Fibroblast of pulmonary artery (primary cell): Measurements from ENCODE around the gene GJC1.
A peak's percentile ranks its signal among the peaks of the same experiment; 100 is the strongest.

Source experiments
- DNase-seq: peaks from one replicate; pipeline ENCODE4 v3.0.0-alpha.2; 2010; ENCODE audit warnings: low read depth
- H3K4me3 ChIP-seq: replicated peaks from 2 replicates; pipeline ENCODE4 v1.5.1; 2011; ENCODE audit warnings: low read depth, mild to moderate bottlenecking, control low read depth, low read length, moderate library complexity
- TF ChIP-seq, protein P1 (sequence below): IDR thresholded peaks from 2 replicates; pipeline ENCODE4 v1.5.1; 2011; ENCODE audit warnings: mild to moderate bottlenecking, control low read depth, low read length, inconsistent platforms; ENCODE audit errors: missing control alignments

GJC1 gene

DNA sequence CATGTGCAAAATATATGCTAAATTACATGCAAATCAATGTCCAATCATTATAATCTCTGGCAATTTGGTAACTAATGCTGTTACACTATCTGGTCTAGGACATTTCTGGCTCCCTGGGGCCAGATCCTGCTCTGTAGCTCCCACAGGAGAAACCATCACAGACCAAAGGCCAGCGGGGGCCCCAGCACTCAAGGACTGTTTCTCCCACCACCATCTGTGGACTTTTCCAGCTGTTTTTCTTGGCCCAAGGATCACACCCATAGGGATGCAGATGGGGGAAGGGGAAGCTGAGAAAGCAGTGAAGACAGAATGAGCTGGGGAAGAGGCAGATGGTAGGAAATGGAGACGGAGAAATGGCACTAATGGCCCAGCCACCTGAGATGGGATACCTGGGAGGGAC lies 17.5 kb upstream of the GJC1 start, which contains the start of gene HIGD1B:
Gene HIGD1B, plus strand, starts transcription at position 298 of the 400 bp plus-strand sequence. CDS start 270 bp downstream, outside the sequence.
- no peak within 1 kb of the TSS for H3K4me3 ChIP-seq
- TF ChIP-seq, protein P1, sequence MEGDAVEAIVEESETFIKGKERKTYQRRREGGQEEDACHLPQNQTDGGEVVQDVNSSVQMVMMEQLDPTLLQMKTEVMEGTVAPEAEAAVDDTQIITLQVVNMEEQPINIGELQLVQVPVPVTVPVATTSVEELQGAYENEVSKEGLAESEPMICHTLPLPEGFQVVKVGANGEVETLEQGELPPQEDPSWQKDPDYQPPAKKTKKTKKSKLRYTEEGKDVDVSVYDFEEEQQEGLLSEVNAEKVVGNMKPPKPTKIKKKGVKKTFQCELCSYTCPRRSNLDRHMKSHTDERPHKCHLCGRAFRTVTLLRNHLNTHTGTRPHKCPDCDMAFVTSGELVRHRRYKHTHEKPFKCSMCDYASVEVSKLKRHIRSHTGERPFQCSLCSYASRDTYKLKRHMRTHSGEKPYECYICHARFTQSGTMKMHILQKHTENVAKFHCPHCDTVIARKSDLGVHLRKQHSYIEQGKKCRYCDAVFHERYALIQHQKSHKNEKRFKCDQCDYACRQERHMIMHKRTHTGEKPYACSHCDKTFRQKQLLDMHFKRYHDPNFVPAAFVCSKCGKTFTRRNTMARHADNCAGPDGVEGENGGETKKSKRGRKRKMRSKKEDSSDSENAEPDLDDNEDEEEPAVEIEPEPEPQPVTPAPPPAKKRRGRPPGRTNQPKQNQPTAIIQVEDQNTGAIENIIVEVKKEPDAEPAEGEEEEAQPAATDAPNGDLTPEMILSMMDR = no peak
- DNase-seq = no peak

DNA sequence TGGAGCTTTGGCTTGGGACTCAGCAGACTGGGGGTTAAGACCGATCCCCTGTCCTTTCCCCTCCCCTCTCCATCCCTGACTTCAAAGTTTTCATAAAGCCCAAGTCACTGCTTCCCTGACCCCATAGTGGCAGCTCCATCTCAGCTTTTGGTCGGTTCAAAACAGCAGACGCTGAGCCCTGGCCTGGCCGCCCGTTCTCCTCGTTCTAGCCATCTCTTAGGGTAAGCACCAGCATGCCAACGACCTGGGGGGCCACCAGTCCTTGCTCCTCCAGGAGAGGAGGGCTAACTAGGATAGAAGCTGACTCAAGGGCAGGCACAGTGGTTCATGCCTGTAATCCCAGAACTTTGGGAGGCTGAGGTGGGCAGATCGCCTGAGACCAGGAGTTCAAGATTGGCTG lies 16.1 kb upstream of the GJC1 start:
- no peak overlapping the region for H3K4me3 ChIP-seq
- DNase-seq = no peak
- TF ChIP-seq, protein P1 = no peak

DNA sequence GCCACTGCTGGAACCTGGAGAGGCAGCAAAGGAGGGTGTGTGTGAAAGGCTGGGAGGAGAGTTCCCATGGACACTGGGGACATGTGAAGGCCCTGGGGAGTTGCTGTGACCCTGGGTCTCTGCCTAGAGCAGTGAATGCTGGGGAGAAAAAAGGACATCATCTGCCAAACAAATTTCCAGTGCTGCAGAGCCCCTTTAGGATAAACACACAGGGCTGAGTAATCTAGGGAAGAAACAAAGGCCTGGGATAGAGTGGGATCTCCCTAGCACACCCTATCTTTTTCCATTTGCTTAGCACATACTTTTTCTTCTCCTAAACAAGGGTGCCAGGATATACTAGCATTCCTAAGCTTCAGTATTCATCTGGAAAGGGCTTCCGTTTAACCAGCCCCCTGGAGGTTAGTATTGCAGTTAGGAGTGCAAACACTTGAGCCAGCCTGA lies 14.3 kb upstream of the GJC1 start:
- TF ChIP-seq, protein P1 = peak; percentile 29
- peak; percentile 46 for DNase-seq
- H3K4me3 ChIP-seq = no peak overlapping the region

DNA sequence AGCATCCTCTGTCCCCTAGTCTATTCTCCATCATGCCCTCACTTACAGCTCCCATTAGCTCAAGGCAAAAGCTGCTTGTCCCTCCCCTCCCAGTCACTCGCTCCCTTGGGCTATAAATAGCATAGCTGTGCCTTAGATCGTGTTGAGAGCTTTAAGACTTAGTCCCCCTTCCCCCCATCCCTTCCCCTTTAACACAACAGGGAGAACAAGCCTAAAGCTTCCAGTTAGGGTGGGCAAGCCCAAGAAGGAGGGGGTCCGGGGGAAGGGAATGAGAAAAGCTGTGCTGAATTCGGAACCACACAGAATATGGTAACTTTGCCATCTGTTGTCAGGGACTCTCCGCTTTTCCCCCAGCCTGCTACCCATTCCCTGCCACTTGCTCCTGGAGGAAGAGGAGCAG lies 12.7 kb upstream of the GJC1 start:
- no peak for DNase-seq
- TF ChIP-seq, protein P1 = no peak
- no peak overlapping the region for H3K4me3 ChIP-seq

DNA sequence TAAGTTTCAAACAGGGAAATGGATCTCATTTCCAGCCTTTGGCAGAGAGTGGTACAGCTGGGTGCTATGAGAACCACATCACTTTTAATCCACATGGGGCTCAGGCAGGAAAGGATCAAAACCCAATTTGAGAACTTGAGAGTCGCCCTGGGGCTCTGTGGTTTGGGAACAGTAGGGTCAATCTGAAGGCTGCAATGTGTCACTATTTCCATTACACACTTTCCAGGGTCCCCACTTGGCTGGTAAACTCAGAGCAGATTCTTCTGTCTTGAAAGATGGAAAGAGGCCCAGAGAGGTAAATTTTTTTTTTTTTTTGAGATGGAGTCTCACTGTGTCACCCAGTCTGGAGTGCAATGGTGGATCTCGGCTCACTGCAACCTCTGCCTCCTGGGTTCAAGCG lies 10.8 kb upstream of the GJC1 start:
- no peak overlapping the region for H3K4me3 ChIP-seq
- no peak for DNase-seq
- TF ChIP-seq, protein P1 = no peak

DNA sequence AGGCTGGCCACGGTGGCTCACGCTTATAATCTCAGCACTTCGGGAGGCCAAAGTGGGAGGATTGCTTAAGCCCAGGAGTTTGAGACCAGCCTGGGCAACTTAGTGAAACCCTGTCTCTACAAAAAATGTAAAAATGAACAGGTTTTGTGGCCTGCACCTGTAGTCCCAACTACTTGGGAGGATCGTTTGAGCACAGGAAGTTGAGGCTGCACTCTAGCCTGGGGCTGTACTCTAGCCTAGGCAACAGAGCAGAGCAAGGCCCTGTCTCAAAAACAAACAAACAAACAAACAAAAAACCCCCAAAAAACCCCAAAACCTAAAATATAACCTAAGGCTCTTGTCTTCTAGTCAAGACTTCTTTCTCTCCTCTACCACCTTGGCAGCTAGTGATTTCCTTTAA lies 10.2 kb upstream of the GJC1 start:
- H3K4me3 ChIP-seq = no peak overlapping the region
- TF ChIP-seq, protein P1 = no peak
- no peak for DNase-seq

DNA sequence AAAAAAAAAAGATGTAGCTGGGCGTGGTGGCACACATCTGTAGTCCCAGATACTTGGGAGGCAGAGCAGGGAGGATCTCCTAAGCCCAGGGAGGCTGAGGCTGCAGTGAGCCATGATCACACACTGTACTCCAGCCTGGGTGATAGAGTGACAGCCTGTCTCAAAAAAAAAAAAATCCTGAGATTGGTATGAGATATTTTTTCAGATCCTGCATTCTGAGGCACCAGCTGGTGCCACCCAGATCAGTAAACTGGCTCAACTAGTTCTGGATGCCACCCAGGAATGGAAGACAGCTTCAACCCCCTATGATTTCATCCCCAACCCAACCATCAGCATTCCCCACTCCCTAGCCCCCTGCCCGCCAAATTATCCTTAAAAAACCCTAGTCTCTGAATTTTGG lies 7.1 kb upstream of the GJC1 start:
- TF ChIP-seq, protein P1 = no peak
- no peak for DNase-seq
- H3K4me3 ChIP-seq = no peak overlapping the region
